ENCODE measurements around the gene ERP29. TPM values are rescaled to one million over a fixed set of nuclear protein-coding genes. Genes with fewer than 3 reads are reported as not detected.

Gene ERP29
- polyA plus RNA-seq, 1 donor from 2014 or later, result 159 TPM

- Histone ChIP-seq H3K4me3 (ENCODE audit: low read length) (no peak overlapping the region), H3K27ac (ENCODE audit: low read length) (no peak overlapping the region), H3K27me3 (ENCODE audit: insufficient read depth, low read depth, low read length) (no peaks in the 10 kb centered on the region), H4K20me1 (ENCODE audit: insufficient read depth) (no peaks in the 10 kb centered on the region), H3K4me2 (ENCODE audit: low read length) (no peak overlapping the region), H3K79me2 (replicated peaks; ENCODE audit: insufficient read depth, low read length) (no peaks in the 10 kb centered on the region), H2AFZ (ENCODE audit: low read depth, low read length) (no peak overlapping the region), H3K9me3 (ENCODE audit: low read length) (no peaks in the 10 kb centered on the region), H3K9me2 (ENCODE audit: insufficient read depth, low read length) (no peaks in the 10 kb centered on the region), H3K9ac (ENCODE audit: low read length) (no peak overlapping the region), H3F3A (ENCODE audit: insufficient read depth, low read length, poor library complexity, severe bottlenecking) (no peaks in the 10 kb centered on the region), H3K36me3 (ENCODE audit: insufficient read depth, low read length) (no peaks in the 10 kb centered on the region)
- no peak for TF ChIP-seq EP300 (conservative IDR thresholded peaks at IDR 0.05; ENCODE audit: poor library complexity, severe bottlenecking)
- no peak for TF ChIP-seq REST (IDR thresholded peaks at IDR 0.05; ENCODE audit: borderline replicate concordance)
- TF ChIP-seq RAD21 (conservative IDR thresholded peaks at IDR 0.05), result no peak
- no peak for TF ChIP-seq CTCF (IDR thresholded peaks at IDR 0.05; ENCODE audit: poor library complexity, severe bottlenecking)
- TF ChIP-seq TAF1 (IDR thresholded peaks at IDR 0.05; ENCODE audit: low read depth), result no peak
- TF ChIP-seq POLR2AphosphoS5 (IDR thresholded peaks at IDR 0.05), result no peak
- TF ChIP-seq EZH2 (IDR thresholded peaks at IDR 0.05; ENCODE audit: borderline replicate concordance, insufficient read depth, low read length, poor library complexity, severe bottlenecking), result no peak
- TF ChIP-seq MXI1 (conservative IDR thresholded peaks at IDR 0.05; ENCODE audit: poor library complexity, severe bottlenecking), result no peak
- TF ChIP-seq SMC3 (conservative IDR thresholded peaks at IDR 0.05; ENCODE audit: poor library complexity), result no peak
These were observed 41.4 kb upstream of the ERP29 start for GRCh38 chr12:111971800-111972199.

DNA sequence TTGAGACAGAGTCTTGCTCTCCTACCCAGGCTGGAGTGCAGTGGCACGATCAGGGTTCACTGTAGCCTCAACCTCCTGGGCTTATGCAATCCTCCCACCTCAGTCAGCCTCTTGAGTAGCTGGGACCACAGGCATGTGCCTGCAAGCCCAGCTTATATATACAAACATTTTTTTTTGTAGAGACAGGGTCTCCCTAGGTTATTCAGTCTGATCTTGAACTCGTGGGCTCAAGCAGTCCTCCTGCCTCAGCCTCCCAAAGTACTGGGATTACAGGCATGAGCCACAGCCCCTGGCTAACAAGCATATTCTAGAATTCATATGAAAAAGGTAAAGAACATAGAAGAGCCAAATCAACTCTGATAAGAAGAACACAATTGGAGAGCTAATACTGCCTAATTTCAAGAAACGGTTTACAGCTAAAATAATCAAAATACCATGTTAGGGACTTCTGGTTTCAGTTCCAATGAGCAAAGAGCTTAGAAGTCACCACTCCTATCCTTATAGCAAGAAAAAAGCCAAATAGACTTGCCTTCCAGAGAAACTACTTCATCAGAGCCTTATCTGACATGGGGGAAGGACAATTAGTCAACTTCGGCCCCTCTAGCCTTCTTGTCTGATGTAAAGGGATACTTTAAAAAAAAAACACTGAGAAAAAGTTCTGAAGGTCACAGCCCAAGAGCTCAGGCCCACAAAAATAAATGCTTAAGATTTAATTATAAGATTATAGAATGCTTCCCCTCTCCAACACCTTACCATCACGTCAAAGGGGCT, 37.9 kb upstream of the ERP29 start:
- Histone ChIP-seq H3F3A (ENCODE audit: insufficient read depth, low read length, poor library complexity, severe bottlenecking) (no peaks in the 10 kb centered on the region), H2AFZ (ENCODE audit: low read depth, low read length) (no peak overlapping the region), H3K9me2 (ENCODE audit: insufficient read depth, low read length) (no peaks in the 10 kb centered on the region), H3K79me2 (replicated peaks; ENCODE audit: insufficient read depth, low read length) (no peaks in the 10 kb centered on the region), H3K27ac (ENCODE audit: low read length) (no peak overlapping the region), H3K27me3 (ENCODE audit: insufficient read depth, low read depth, low read length) (no peaks in the 10 kb centered on the region), H3K36me3 (ENCODE audit: insufficient read depth, low read length) (no peaks in the 10 kb centered on the region), H3K4me2 (ENCODE audit: low read length) (no peak overlapping the region), H3K4me3 (ENCODE audit: low read length) (no peak overlapping the region), H3K9me3 (ENCODE audit: low read length) (no peaks in the 10 kb centered on the region), H3K9ac (ENCODE audit: low read length) (no peak overlapping the region), H4K20me1 (ENCODE audit: insufficient read depth) (no peaks in the 10 kb centered on the region)
- no peak for TF ChIP-seq CTCF (IDR thresholded peaks at IDR 0.05; ENCODE audit: poor library complexity, severe bottlenecking)
- TF ChIP-seq TAF1 (IDR thresholded peaks at IDR 0.05; ENCODE audit: low read depth), result no peak
- no peak for TF ChIP-seq MXI1 (conservative IDR thresholded peaks at IDR 0.05; ENCODE audit: poor library complexity, severe bottlenecking)
- TF ChIP-seq EP300 (conservative IDR thresholded peaks at IDR 0.05; ENCODE audit: poor library complexity, severe bottlenecking), result no peak
- TF ChIP-seq EZH2 (IDR thresholded peaks at IDR 0.05; ENCODE audit: borderline replicate concordance, insufficient read depth, low read length, poor library complexity, severe bottlenecking), result no peak
- TF ChIP-seq REST (IDR thresholded peaks at IDR 0.05; ENCODE audit: borderline replicate concordance), result no peak
- no peak for TF ChIP-seq POLR2AphosphoS5 (IDR thresholded peaks at IDR 0.05)
- TF ChIP-seq SMC3 (conservative IDR thresholded peaks at IDR 0.05; ENCODE audit: poor library complexity), result no peak
- no peak for TF ChIP-seq RAD21 (conservative IDR thresholded peaks at IDR 0.05)

All from neural cell (in vitro differentiated cells).